GM06990 (cell line): ENCODE results near the gene FUNDC2.

ENCODE experiments used
- DNase-seq: peaks from one replicate; pipeline ENCODE4 v3.0.0-alpha.2; 2011; ENCODE audit not compliant: insufficient read length; ENCODE audit errors: extremely low read depth
- H3K27me3 ChIP-seq: replicated peaks from 2 replicates; pipeline ENCODE4 v1.6.0; 2011; ENCODE audit warnings: low read length; ENCODE audit not compliant: control insufficient read depth, insufficient read depth
- H3K36me3 ChIP-seq: 2 replicates; pipeline ENCODE4 v1.5.1; 2011; ENCODE audit warnings: low read length; ENCODE audit not compliant: control insufficient read depth, insufficient read depth
- H3K4me3 ChIP-seq: replicated peaks from 2 replicates; pipeline ENCODE4 v1.5.1; 2011; ENCODE audit warnings: low read depth, mild to moderate bottlenecking, control low read depth, low read length
- CTCF ChIP-seq: IDR thresholded peaks from 2 replicates; pipeline ENCODE4 v1.5.1; 2011; ENCODE audit warnings: low read length, control low read depth, mild to moderate bottlenecking, inconsistent platforms; ENCODE audit not compliant: insufficient read depth, poor library complexity, severe bottlenecking

FUNDC2 gene

DNA sequence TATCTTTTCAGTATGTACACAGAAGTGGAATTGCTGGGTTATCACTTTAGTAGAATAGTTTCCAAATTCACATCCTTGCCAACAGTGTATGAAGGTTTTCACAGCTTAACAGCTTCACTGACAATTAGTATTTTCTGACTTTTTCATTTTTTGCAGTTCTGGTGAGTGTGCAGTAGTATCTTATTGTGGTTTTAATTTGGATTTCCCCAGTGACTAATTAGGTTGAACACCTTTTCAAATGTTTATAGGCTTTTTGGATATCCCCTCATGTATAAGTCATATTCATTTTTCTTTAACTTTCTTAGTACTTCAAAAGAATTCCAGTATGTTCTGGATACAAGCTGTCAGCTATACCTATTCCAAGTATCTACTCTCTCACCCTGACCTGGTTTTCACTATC is 81.8 kb downstream of the FUNDC2 start:
- Histone ChIP-seq H3K4me3 (no peak overlapping the region), H3K27me3 (no peaks in the 10 kb centered on the region), H3K36me3 (no peaks in the 10 kb centered on the region)
- no peak for DNase-seq
- no peak for TF ChIP-seq CTCF
